Measurements from ENCODE around the gene ETV5. TPM values are rescaled to one million over a fixed set of nuclear protein-coding genes. Genes with fewer than 3 reads are reported as not detected.

Gene ETV5
- total RNA-seq, 2 donors from 2014 or later = 56.4 to 84.1 TPM

GRCh38 chr3:186057594-186057993 is 51.3 kb downstream of the ETV5 start:
- Histone ChIP-seq H3K36me3 (ENCODE audit: control insufficient read depth, insufficient read depth, low read length) (peaks cover 74% of the 10 kb centered on the region), H3K4me1 (ENCODE audit: control insufficient read depth, insufficient read depth, low read length) (no peaks in the 10 kb centered on the region), H3K9ac (ENCODE audit: extremely low read depth, low read length, poor library complexity, severe bottlenecking) (no peak overlapping the region), H3K27me3 (ENCODE audit: control insufficient read depth, insufficient read depth, low read length, poor library complexity, severe bottlenecking) (no peaks in the 10 kb centered on the region), H3K9me3 (ENCODE audit: control insufficient read depth, low read length) (no peaks in the 10 kb centered on the region), H3K27ac (ENCODE audit: low read depth, low read length) (no peak overlapping the region), H3K4me3 (ENCODE audit: low read length) (no peak overlapping the region)
- no peaks in the 10 kb centered on the region for H3K27me3 Mint-ChIP-seq (ENCODE audit: insufficient read depth)
- H3K36me3 Mint-ChIP-seq (ENCODE audit: low read depth) = peaks cover 79% of the 10 kb centered on the region
- 88 to 92% methylated on average over 2 to 4 of the region's 4 CpGs for WGBS, 2 experiments (ENCODE audit: insufficient coverage in 1 of 2, insufficient read length in 1 of 2)
- DNase-seq = no peak
- no peak for TF ChIP-seq CTCF (conservative IDR thresholded peaks at IDR 0.05)
- no peaks in the 10 kb centered on the region for H3K9me3 Mint-ChIP-seq
- no peak overlapping the region for H3K4me3 Mint-ChIP-seq
- no peaks in the 10 kb centered on the region for H3K4me1 Mint-ChIP-seq
- H3K27ac Mint-ChIP-seq = peak overlapping the region; percentile 83

GRCh38 chr3:186054792-186055352 is 54.0 kb downstream of the ETV5 start:
- peak overlapping the region; percentile 54 for H3K27ac Mint-ChIP-seq
- H3K27me3 Mint-ChIP-seq (ENCODE audit: insufficient read depth) = no peaks in the 10 kb centered on the region
- no peaks in the 10 kb centered on the region for H3K9me3 ChIP-seq (ENCODE audit: control insufficient read depth, low read length)
- no peak overlapping the region for H3K9ac ChIP-seq (ENCODE audit: extremely low read depth, low read length, poor library complexity, severe bottlenecking)
- peaks cover 71% of the 10 kb centered on the region for H3K36me3 ChIP-seq (ENCODE audit: control insufficient read depth, insufficient read depth, low read length)
- no peaks in the 10 kb centered on the region for H3K9me3 Mint-ChIP-seq
- WGBS, 2 experiments (ENCODE audit: insufficient coverage in 1 of 2, insufficient read length in 1 of 2) = 96 to 97% methylated on average over 7 of the region's 8 CpGs
- H3K4me1 Mint-ChIP-seq = no peaks in the 10 kb centered on the region
- no peaks in the 10 kb centered on the region for H3K4me1 ChIP-seq (ENCODE audit: control insufficient read depth, insufficient read depth, low read length)
- no peak overlapping the region for H3K4me3 ChIP-seq (ENCODE audit: low read length)
- H3K4me3 Mint-ChIP-seq = no peak overlapping the region
- H3K27ac ChIP-seq (ENCODE audit: low read depth, low read length) = no peak overlapping the region
- H3K36me3 Mint-ChIP-seq (ENCODE audit: low read depth) = peaks cover 81% of the 10 kb centered on the region
- no peaks in the 10 kb centered on the region for H3K27me3 ChIP-seq (ENCODE audit: control insufficient read depth, insufficient read depth, low read length, poor library complexity, severe bottlenecking)
- no peak for DNase-seq
- TF ChIP-seq CTCF (conservative IDR thresholded peaks at IDR 0.05) = no peak

- H3K27ac ChIP-seq (ENCODE audit: low read depth, low read length) = no peak overlapping the region
- no peaks in the 10 kb centered on the region for H3K27me3 ChIP-seq (ENCODE audit: control insufficient read depth, insufficient read depth, low read length, poor library complexity, severe bottlenecking)
- no peak overlapping the region for H3K4me3 ChIP-seq (ENCODE audit: low read length)
- H3K9me3 ChIP-seq (ENCODE audit: control insufficient read depth, low read length) = no peaks in the 10 kb centered on the region
- H3K4me1 Mint-ChIP-seq = no peaks in the 10 kb centered on the region
- H3K4me1 ChIP-seq (ENCODE audit: control insufficient read depth, insufficient read depth, low read length) = no peaks in the 10 kb centered on the region
- no peak overlapping the region for H3K9ac ChIP-seq (ENCODE audit: extremely low read depth, low read length, poor library complexity, severe bottlenecking)
- peak overlapping the region; percentile 54 for H3K27ac Mint-ChIP-seq
- H3K36me3 Mint-ChIP-seq (ENCODE audit: low read depth) = peaks cover 83% of the 10 kb centered on the region
- peaks cover 71% of the 10 kb centered on the region for H3K36me3 ChIP-seq (ENCODE audit: control insufficient read depth, insufficient read depth, low read length)
- WGBS, 2 experiments (ENCODE audit: insufficient coverage in 1 of 2, insufficient read length in 1 of 2) = 88 to 89% methylated on average over 8 to 12 of the region's 12 CpGs
- no peaks in the 10 kb centered on the region for H3K27me3 Mint-ChIP-seq (ENCODE audit: insufficient read depth)
- DNase-seq = no peak
- H3K4me3 Mint-ChIP-seq = no peak overlapping the region
- H3K9me3 Mint-ChIP-seq = no peaks in the 10 kb centered on the region
- TF ChIP-seq CTCF (conservative IDR thresholded peaks at IDR 0.05) = no peak
Measured at GRCh38 chr3:186053954-186054791, 54.7 kb downstream of the ETV5 start.

All from endodermal cell (in vitro differentiated cells).